Mammary epithelial cell (primary cell): ENCODE measurements around the gene TAF9.

Source experiments
- CTCF ChIP-seq, 2 donors: IDR thresholded peaks in 1 of 2; conservative IDR thresholded peaks in 1 of 2; 2 replicates each; pipeline ENCODE4 v1.5.1; 2011 to 2012; ENCODE audit warnings: inconsistent platforms in 2 of 2, low read length in 2 of 2, mild to moderate bottlenecking in 2 of 2, control low read depth in 1 of 2, low read depth in 1 of 2; ENCODE audit not compliant: insufficient read depth in 1 of 2; ENCODE audit errors: extremely low read depth in 1 of 2
- EZH2 ChIP-seq: IDR thresholded peaks from 2 replicates; pipeline ENCODE4 v1.6.1; 2012; ENCODE audit warnings: low read length, inconsistent platforms, borderline replicate concordance

DNA sequence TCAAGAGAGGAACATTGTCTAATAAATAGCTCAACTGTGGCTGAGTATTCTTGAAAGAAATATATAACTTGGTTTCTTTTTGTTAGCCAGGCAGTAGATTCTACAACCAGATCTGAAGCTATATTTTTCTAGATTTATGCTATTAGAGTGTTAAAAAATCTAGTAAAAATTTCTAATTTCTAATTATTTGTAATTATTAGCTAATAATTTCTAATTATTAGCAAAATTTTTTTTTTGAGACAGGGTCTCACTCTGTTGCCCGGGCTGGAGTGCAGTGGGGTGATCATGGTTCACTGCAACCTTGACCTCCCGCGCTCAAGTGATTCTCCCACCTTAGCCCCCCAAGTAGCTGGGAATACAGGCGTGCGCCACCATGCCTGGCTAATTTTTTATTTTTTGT is 3.1 kb upstream of the TAF9 start:
- TF ChIP-seq CTCF (conservative IDR thresholded peaks at IDR 0.05 in 1 of 2, IDR thresholded peaks at IDR 0.05 in 1 of 2; ENCODE audit: extremely low read depth in 1 of 2, insufficient read depth in 1 of 2, low read depth in 1 of 2, low read length in 2 of 2) (no peak), EZH2 (no peak)
